Nephron (organoid): ENCODE measurements around the gene KRTAP19-1.
A peak's percentile ranks its signal among the peaks of the same experiment; 100 is the strongest.
"Not testable (repeated sequence)": the region's sequence is repeated elsewhere in the genome, so short reads cannot be mapped to it uniquely, and the experiment has no call there.

Experiments used
- H3K27ac Mint-ChIP-seq, 3 experiments: 2 replicates each; pipeline ENCODE4 v1.8.0; 2020; ENCODE audit warnings: mixed read lengths in 3 of 3, mild to moderate bottlenecking in 2 of 3, moderate library complexity in 1 of 3
- H3K27me3 Mint-ChIP-seq: 2 replicates; pipeline ENCODE4 v1.8.0; 2021; ENCODE audit warnings: low read depth, mild to moderate bottlenecking, moderate library complexity, mixed read lengths
- H3K36me3 Mint-ChIP-seq: 2 replicates; pipeline ENCODE4 v1.8.0; 2020; ENCODE audit warnings: low read depth, mixed read lengths
- H3K4me1 Mint-ChIP-seq: 2 replicates; pipeline ENCODE4 v1.8.0; 2020; ENCODE audit warnings: mixed read lengths
- H3K4me3 Mint-ChIP-seq, 3 experiments: 2 replicates each; pipeline ENCODE4 v1.8.0; 2020; ENCODE audit warnings: mild to moderate bottlenecking in 3 of 3, mixed read lengths in 3 of 3, moderate library complexity in 2 of 3
- H3K9me3 Mint-ChIP-seq: 2 replicates; pipeline ENCODE4 v1.8.0; 2020; ENCODE audit warnings: mixed read lengths
- CTCF ChIP-seq, 3 experiments: fragments of 200-600 bp; sonication (generic); IDR thresholded peaks; one replicate each; pipeline ENCODE4 v1.5.0; 2021; ENCODE audit warnings: antibody characterized with exemption in 3 of 3; ENCODE audit not compliant: unreplicated experiment in 3 of 3

Gene KRTAP19-1

DNA sequence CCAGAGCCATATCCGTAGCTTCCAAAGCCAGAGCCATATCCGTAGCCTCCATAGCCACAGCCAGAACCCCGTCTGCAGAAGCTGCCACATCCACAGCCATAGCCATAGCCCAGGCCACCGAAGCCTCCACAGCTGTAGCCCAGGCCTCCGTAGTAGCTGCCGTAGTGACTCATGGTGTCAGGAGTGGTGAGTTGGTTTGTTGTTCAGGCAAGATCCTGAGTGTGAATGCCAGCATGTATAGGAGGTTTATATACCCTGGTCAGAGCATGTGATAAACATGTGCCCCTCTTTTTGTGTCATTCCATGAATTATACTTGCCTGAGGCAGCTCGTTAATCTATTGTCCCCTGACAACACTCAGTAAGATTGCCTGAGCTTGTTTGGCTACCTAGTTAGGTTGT is at the start of gene KRTAP19-1:
TSS of gene KRTAP19-1 (minus strand) at position 223 of the 400 bp plus-strand sequence. CDS start at position 173, 50 bp downstream.
- Mint-ChIP-seq H3K4me1 (peaks cover 5% of the 10 kb centered on the region), H3K9me3 (peaks cover 3% of the 10 kb centered on the region), H3K4me3 (no peak within 1 kb of the TSS), H3K36me3 (no peaks in the 10 kb centered on the region), H3K27me3 (no peaks in the 10 kb centered on the region), H3K27ac (no peak within 1 kb of the TSS)
- no peak for TF ChIP-seq CTCF (IDR thresholded peaks at IDR 0.05; ENCODE audit: unreplicated experiment in 3 of 3)

- H3K36me3 Mint-ChIP-seq: no peaks in the 10 kb centered on the region
- no peak for TF ChIP-seq CTCF (IDR thresholded peaks at IDR 0.05; ENCODE audit: unreplicated experiment in 3 of 3)
- H3K4me1 Mint-ChIP-seq: no peaks in the 10 kb centered on the region
- H3K27me3 Mint-ChIP-seq: no peaks in the 10 kb centered on the region
- H3K27ac Mint-ChIP-seq: no peak overlapping the region
- H3K9me3 Mint-ChIP-seq: no peaks in the 10 kb centered on the region
- no peak overlapping the region for H3K4me3 Mint-ChIP-seq
Observed at GRCh38 chr21:30518876-30519275, 38.7 kb upstream of the KRTAP19-1 start.

DNA sequence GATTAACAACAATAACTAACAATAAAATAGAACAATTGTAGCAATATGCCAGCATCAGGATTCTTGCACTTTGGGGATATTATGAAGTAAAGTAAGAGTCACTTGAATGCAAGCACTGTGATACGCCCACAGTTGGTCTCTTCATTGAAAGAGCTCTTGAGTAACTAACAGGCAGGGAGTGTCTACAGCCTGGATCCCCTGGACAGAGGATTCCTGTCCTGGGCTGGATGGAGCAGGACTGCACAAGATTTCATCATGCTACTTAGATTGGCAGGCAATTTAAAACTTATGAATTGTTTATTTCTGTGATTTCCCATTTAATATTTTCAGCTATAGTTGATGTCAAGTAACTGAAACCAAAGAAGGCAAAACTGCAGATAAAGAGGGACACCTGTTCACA is 35.5 kb upstream of the KRTAP19-1 start:
- no peak overlapping the region for H3K4me3 Mint-ChIP-seq
- H3K4me1 Mint-ChIP-seq: no peaks in the 10 kb centered on the region
- no peaks in the 10 kb centered on the region for H3K36me3 Mint-ChIP-seq
- TF ChIP-seq CTCF (IDR thresholded peaks at IDR 0.05; ENCODE audit: unreplicated experiment in 3 of 3): no peak
- H3K27ac Mint-ChIP-seq: no peak overlapping the region
- H3K27me3 Mint-ChIP-seq: no peaks in the 10 kb centered on the region
- H3K9me3 Mint-ChIP-seq: no peaks in the 10 kb centered on the region

GRCh38 chr21:30505621-30506205 is 25.5 kb upstream of the KRTAP19-1 start:
- not testable (repeated sequence) for H3K9me3 Mint-ChIP-seq, H3K36me3 Mint-ChIP-seq, H3K27me3 Mint-ChIP-seq, H3K27ac Mint-ChIP-seq, H3K4me1 Mint-ChIP-seq, H3K4me3 Mint-ChIP-seq
- TF ChIP-seq CTCF (IDR thresholded peaks at IDR 0.05; ENCODE audit: unreplicated experiment in 3 of 3): peak in 1 of 3 experiments; percentile 29

DNA sequence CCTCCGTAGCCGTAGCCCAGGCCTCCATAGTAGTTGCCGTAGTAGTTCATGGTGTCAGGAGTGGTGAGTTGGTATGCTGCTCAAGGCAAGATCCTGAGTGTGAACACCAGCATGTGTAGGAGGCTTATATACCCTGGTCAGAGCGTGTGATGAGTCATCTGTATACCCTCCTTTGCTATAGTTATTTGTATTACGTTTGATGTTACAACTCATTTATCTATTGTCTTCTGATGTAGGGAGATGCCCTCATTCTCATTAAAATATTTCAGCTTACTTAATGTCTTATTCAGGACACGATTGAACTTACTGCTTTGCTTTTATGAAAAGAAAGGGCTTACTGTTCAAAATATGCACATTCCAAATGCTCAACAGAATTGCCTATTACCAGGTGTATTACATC is 21.9 kb upstream of the KRTAP19-1 start, which contains the start of gene KRTAP19-5:
TSS of gene KRTAP19-5 (minus strand) at position 101 of the 400 bp plus-strand sequence. CDS start at position 50, 51 bp downstream.
- TF ChIP-seq CTCF (IDR thresholded peaks at IDR 0.05; ENCODE audit: unreplicated experiment in 3 of 3): no peak
- no peak within 1 kb of the TSS for H3K4me3 Mint-ChIP-seq
- H3K4me1 Mint-ChIP-seq: no peaks in the 10 kb centered on the region
- no peaks in the 10 kb centered on the region for H3K27me3 Mint-ChIP-seq
- H3K27ac Mint-ChIP-seq: no peak within 1 kb of the TSS
- H3K36me3 Mint-ChIP-seq: no peaks in the 10 kb centered on the region
- peaks cover 6% of the 10 kb centered on the region for H3K9me3 Mint-ChIP-seq

GRCh38 chr21:30497065-30497464 is 16.9 kb upstream of the KRTAP19-1 start, which contains the start of gene KRTAP19-4:
Gene KRTAP19-4, minus strand, starts transcription at chr21:30497165. Its CDS starts 55 bp downstream, at chr21:30497110.
- H3K4me1 Mint-ChIP-seq: no peaks in the 10 kb centered on the region
- H3K9me3 Mint-ChIP-seq: no peaks in the 10 kb centered on the region
- no peak for TF ChIP-seq CTCF (IDR thresholded peaks at IDR 0.05; ENCODE audit: unreplicated experiment in 3 of 3)
- no peak within 1 kb of the TSS for H3K4me3 Mint-ChIP-seq
- no peaks in the 10 kb centered on the region for H3K36me3 Mint-ChIP-seq
- no peak within 1 kb of the TSS for H3K27ac Mint-ChIP-seq
- H3K27me3 Mint-ChIP-seq: no peaks in the 10 kb centered on the region
